D341Med (cell line): ENCODE results near the gene CRYBB3.
"Not testable (repeated sequence)": the region's sequence is repeated elsewhere in the genome, so short reads cannot be mapped to it uniquely, and the experiment has no call there.

Source experiments
- DNase-seq: peaks from one replicate; pipeline ENCODE4 v3.0.0; 2012; ENCODE audit warnings: low spot score

Gene CRYBB3

DNA sequence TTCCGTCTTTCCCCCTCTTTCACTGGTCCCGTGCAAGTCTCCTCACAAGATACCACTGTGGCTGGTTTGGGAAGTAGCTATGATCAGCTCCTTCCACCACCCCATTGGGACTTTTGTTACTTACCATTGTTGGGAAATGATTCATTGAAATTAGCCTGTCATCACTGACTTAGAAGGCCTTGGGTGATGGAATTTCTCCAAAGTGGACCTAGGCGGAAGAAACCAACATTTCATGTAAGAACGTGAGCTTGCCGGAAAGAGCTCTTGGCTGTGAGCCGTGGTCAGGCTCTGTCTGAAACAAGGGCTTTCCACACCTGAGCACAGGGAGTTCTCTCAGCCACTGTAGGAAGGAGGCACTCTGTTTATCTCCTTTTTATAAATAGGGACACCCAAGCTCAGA lies 23.5 kb upstream of the CRYBB3 start:
- DNase-seq: no peak

DNA sequence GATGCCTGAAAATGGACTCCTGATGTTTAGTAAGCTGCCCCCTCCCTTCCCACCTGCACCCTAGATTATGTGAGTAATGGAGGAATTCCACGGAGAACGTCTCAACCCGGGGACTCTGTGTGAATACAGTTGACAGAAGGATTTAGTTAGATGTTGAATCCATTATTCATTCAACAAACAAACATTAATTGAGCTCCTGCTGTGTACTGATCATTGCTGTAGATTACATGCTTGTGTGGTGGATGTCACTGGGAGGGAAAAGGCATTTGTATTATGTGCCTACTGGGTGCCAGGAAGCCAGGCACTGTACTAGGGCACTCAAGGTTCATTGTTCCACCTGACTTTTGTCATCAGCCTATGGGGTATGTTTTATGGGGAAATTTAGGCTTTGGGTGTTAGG lies 22.9 kb upstream of the CRYBB3 start:
- DNase-seq: no peak

DNA sequence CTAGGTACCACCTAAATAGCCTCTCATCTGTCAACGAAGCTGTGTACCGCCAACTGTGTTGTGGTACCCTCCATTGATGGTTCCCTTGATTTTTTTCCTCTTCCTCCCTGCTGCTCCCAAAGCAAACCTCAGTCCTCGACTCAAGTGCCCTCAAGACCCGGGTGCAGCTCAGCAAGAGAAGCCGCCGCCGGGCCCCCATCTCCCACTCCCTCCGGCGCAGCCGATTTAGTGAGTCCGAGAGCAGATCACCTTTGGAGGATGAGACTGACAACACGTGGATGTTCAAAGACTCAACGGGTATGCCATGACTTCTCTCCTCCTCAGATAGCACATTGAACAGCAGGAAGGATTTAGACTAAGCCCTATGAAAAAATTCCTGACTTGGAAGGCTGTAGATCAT lies 22.4 kb upstream of the CRYBB3 start:
- DNase-seq: no peak

DNA sequence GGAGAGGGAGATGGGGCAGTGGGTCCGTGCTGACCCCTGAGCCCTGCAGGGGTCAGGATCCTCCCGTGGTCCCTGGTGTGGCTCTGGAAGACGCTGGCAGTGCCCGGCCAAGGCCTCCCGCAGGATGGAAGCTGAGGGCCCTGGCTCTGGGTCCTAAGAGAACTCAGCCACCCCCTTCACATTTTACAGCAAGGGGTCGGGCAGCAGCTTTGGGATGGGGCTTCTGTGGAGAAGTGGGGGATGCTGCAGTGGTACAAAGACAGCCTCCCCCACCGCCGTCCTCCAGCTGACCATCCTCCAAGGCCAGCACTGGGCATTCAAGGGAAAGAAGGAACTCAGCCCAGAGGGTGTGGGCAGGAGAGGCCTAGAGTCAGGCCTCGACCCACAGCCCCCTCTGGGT lies 21.8 kb upstream of the CRYBB3 start:
- no peak for DNase-seq

DNA sequence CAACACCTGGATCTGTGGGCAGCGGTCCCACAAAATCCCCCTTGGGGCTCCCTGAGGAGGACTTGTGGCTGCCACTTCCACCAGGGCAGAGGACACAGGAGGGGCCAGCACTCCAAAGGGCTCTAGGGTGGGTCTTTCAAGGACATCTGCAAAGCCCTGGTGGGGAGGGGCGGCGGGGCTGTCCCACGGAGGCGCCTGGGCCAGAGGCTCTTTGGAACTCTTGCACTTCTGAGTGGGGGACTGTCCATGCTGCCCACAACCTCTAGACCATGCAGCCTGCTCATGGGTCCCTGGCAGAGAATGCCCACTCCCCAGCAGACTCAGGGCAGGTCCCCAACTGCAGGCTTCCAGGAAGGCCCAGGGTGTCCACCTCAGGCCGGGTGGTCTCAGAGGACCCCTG lies 21.3 kb upstream of the CRYBB3 start:
- not testable (repeated sequence) for DNase-seq

DNA sequence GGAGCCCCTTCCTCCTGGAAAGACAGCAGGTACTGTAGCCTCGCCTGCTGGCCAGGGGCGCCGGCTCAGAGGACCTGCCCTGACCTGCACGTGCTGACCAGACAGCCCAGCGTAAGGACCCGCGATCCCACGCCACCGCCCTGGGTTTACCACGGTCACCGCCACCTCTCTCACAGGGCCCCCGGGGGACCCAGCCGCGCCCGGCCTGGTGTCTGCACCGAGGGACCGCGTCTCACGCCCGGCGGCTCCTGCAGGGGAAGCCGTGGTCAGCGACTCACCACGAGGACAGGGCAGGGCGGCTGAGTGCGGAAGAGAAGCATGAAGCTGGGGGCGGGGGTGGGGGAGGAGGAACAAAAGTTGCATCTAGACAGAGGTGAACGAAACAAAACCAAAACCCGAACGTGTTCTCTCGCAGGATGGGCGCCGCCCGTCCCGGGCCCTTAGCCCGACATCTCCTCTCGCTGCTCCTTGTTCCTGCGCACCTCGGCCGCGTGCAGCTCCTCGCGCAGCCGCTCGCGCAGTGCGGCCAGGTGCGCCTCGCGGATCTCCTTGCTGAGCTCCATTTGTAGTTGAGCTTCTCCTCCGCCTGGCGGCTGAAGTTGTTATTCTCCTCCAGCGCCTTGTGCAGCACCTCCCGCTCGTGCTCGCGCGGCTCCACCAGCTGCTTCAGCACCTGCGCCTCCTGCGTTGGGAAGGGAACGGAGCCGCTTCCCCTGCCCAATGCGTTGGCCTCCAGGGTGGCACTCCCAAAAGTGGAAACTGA lies 20.6 kb upstream of the CRYBB3 start:
- not testable (repeated sequence) for DNase-seq

DNA sequence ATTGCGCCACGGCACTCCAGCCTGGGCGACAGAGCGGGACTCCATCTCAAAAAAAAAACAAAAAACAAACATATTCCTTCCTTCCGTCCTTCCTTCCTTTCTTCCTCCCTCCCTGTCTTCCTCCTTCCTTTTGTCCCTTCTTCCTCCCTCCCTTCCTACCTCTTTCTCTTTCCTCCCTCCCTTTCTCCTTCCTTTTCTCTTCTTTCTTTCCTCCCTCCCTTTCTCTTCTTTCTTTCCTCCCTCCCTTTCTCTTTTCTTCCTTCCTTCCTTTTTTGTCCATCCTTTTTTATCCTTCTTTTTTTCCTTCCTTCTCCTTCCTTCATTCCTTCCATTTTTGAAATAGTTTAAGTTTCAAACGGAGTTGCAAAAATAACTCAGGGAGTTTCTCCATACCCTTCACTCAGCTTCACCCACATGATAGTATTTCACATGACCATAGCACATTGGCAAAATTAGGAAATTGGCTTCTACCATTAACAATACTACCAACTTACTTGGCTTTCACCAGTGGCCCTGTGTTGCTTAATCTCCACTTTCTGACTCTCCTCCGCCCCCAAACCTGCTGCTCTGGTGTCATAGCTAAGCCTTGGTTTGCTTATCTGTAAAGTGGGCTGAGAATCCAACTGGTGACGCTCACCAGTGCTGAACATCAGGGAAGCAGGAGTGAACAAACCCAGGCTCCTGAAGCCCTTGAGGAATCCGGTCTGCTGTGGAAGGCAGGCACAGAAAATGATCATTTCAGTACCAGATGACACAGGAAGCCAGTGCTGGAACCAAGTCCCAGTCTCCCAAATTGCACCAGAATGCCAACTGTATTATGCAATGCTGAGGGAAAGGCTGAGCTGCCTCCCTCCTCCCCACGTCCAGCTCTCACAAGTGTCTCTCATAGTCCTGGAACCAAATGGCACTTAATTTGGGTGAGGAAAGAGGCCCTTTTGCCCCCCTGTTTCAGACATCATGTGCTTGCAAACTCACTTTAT lies 17.2 kb upstream of the CRYBB3 start:
- DNase-seq: no peak

DNA sequence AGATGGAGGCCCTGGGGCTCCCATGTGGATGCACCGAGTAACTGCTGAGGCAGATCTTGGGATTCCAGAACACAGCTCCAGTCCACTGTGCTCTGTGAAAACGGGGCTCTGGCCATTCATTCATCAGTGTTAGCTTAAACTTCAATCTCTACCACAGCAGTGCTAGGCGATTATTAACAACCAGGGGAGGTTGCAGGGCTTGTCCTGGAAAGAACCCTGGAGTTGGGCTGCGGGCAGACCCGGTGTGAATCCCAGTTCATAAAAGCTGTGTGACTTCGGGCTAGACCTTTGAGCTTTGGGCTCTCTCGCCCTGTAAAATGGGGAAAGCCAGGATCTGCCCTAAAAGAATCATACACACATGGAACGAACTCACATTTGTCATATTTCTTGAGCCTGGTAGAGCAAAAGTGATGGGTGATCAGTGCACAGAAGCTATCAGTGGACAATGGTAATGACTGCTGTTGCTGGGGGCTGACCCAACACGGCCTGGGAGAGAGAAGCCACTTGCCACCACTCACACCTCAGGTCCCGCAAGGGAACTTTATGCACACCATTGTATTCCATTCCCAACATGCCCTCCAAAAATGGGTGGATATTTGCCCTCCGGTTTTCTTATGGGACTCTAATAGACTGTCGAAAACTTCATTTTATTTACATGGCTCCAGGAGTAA lies 15.6 kb upstream of the CRYBB3 start:
- no peak for DNase-seq

DNA sequence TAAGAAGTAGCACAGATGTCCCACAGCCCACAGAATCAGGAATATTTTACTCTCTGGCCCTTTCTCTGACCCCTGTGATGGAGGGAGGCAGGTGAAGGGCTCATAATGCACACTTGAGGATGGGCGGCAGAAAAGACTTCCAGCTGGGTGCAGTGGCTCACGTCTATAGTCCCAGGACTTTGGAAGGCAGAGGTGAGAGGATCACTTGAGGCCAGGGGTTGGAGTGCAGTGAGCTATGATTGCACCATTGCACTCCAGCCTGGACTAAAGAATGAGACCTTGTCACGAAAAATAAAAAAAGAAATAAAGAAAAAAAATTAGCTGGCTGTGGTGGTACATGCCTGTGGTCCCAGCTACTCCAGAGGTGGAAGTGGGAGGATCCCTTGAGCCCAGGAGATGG lies 13.5 kb upstream of the CRYBB3 start:
- DNase-seq: no peak

DNA sequence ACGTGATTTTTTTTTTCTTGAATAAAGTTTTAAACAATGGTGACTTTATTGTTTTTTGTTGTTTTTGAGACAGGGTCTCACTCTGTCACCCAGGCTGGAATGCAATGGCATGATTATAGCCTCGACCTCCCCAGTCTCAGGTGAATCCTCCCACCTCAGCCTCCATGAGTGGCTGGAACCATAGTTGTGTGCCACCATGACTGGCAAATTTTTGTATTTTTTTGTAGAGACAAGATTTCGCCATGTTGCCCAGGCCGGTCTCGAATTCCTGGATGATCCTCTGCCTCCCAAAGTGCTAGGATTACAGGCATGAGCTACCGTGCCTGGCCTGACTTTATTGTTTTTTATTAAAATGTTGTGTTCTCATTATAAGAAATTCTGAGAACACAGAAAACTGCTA lies 12.2 kb upstream of the CRYBB3 start:
- no peak for DNase-seq

DNA sequence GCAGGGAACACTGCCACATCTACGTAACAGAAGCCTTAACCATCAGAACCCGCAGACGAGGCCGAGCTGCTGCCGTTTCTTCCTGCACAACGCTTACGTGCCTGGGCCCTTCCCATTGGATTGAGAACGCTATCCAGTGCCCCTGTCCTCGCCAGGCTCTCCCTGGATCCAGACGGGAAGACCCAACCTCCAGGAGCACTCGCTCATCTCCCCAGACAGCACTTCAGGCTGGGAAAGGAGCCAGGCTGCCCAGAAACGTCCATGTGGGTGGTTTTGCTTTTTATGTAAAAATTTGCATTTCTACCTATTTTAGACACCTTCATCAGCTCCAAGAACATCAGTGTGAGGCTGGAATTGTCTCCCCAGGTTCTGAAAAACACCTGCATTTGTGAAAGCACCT lies 7.3 kb upstream of the CRYBB3 start:
- peak; percentile 12 for DNase-seq

DNA sequence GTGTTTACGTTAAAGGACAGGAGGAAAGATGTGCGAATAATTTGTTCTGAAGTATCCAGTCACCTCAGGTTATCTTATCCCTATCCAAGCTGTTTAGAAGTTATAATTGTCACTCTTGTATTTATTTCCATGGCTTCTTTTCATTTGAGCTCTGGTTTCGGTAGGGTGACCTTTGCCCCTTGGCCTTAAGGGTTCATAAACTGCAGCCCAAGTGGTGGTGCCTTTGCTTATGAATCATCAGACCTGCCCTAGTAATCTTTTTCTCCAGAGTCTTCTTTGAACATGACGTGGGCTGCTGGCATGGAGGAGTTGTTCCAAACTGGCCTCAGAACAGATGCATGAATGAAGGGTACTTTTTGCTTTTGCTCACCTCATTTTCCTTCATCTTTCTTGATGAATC lies 6.5 kb upstream of the CRYBB3 start:
- DNase-seq: no peak

DNA sequence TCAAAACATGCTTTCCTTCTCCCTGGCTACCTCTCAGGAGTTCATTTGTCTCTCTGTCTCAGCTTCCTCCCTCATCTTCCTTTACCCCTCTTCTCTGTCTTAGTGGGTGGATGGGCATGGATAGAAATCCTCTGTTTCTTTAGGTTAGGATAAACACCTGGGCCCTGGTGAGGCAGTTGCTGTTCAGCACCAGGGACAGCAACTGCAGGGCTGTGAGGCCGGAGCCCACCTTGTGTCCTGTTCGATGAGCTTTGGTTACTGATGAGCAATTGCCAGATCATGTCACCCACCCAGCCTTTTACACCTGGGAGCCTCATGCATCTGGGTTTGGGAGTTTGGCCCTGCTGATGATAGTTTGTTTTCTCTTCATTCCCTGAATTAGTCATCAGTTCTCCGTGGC lies 6.1 kb upstream of the CRYBB3 start:
- DNase-seq: no peak

DNA sequence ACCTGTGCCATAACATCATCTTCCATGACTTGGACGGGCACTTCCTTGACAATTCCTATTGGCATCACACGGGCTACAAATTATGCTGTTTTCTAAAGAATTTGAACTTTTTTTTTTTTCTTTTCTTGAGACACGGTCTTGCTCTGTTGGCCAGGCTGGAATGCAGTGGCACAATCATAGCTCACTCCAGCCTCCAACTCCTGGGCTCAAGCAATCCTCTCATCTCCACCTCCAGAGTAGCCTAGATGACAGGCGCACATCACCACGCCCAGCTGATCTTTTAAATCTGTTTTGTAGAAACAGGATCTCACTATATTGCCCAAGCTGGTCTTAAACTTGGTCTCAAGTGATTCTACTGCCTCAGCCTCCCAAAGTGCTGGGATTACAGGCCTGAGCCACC lies 3.3 kb upstream of the CRYBB3 start:
- no peak for DNase-seq

DNA sequence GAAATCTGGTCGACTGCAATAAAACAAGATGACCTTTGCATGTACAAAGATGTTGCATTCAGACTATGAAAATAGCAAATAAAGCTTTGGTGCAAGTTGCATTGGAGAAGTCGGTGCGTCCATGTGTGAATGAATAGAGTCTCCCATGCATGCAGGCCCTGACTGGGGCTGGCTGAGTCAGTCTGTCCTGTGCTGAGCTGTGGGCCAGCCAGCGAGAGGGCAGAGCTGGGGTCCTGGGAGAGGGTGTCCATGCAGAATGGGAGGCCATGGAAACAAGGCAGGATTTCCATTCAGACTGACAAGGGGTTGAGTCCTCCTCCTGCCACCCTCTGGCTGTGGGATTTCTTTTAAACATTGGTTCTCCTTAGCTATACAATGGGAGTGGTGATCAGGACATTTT lies 2.3 kb upstream of the CRYBB3 start:
- DNase-seq: peak; percentile 15

DNA sequence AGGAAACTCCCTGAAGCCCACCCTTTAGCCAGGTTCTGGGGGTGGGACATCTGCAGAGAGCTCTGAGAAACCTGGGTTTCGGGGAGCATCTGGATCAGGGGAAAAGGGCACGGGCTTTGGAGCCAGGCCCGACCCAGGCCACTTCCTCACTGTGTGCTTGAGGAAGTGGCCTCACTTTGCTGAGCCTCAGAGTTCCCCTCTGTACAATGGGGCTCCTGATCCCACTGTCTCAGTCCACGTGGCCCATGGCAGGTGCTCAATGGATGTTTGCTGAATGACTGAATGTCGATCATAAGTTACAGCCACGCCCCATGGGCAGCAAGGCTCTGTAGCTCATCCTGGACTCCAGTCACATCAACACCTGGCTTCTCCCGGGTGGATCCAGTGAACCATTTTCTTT lies 1.3 kb downstream of the CRYBB3 start:
- peak; percentile 10 for DNase-seq

DNA sequence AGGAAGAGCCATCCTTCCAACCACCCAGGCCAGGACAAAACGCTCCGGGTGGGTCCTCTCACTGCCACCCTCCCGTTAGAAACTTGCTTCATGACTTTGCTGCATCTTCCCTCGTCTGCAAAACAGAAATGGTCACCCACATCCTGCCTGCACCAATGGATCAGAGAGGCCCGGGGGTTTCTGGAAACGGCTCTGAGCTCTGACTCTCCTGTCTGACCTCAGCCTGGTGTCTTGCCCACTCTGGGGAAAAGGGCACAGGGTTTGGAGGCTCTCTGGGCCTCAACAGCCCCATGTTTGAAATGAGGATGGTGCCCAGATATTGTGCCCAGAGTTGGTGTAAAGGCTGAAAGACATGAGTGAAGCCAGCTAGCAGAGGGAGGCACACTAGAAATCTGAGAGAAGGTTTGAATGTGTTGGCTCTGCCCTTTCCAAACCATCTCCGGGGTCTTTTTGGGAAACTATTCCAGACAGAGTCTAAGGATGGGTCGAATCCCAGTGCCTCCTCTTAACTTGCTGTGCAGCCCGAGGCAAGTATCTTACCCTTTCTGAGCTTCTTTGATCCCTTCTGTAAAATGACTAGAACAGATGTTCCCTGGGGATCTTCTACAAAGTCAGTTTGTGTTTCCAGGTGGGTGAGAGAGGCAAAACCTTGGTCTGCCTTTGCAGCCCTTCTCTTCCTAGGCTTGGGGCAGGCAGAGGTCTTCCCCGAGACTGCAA lies 2.1 kb downstream of the CRYBB3 start:
- DNase-seq: peak; percentile 14

DNA sequence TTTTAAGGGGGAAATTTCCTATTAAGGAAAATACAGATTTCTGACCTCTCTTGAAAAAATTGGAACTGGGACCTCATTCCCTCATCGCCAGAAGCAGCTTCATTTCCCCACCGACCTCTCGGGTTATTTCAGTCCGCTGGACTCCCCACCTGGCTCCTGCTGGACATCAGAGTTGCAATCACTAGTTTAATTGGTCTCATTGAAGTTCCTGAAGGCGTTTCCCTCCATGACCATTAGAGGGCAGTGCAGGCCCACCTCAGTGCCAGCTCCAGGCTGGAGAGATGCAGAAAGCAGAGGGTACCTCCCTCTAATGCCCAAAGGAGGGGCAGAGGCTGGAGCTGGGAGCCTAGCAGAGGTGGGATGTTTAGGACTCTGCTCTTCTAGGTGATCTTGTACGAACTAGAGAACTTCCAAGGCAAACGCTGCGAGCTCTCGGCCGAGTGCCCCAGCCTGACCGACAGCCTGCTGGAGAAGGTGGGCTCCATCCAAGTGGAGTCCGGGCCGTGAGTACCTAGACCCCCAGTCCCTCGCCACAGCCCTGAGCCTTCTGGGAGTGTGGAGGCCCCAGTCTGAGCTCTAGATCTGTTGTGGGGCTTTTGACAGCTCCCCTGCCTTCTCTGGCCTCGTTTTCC lies 2.7 kb downstream of the CRYBB3 start:
- DNase-seq: peak; percentile 83

DNA sequence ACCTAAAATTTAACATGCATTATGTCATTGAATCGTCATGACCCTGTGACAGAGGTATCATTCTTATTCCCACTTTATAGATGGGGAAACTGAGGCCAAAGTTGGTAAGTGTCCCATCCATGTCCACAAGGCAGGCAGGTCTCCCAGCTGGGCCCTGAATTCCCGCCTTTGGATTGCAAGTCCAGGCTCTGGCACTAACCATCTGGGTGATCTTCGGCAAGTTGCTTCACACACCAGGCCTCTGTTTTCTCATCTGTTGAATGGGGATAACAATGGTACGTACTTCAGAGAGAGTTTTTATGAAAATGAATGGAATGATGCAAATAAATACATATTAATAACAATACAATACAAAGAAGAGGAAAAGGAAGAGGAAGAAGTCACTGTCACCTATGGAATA lies 3.4 kb downstream of the CRYBB3 start:
- DNase-seq: no peak

DNA sequence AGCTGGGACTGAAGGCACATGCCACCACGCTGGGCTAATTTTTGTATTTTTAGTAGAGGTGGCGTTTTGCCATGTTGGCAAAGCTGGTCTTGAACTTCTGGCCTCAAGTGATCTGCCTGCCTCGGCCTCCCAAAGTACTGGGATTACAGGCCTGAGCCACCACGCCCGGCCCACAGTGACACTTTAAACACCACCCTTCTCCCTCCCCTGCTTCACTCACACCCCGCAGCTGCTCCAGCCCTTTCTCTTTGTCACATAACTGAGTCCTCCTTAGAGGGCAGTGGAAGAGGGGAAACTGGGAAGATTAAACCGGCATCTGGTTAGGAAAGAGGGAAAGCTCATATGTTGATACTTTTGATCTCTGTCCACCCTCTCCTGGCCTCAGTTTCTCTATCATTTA lies 4.9 kb downstream of the CRYBB3 start:
- DNase-seq: not testable (repeated sequence)

DNA sequence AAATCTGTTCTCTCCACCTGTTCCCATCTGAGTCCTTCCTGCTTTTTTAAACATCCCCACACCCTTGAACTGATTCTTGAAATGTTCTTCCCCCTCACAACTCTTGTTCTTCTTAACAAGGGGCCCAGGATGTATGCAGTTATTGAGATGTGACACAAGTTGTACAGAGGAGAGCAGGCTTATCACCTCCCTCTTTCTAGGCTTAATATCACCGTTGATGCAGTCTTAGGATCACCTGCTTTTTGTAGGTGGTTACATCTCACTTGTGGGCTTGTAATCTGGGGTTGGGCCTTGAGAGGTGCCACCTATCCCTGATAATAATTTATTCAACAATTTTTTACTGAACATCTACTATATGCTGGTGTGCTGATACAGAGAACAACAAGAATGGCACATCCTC lies 6.2 kb downstream of the CRYBB3 start:
- no peak for DNase-seq

DNA sequence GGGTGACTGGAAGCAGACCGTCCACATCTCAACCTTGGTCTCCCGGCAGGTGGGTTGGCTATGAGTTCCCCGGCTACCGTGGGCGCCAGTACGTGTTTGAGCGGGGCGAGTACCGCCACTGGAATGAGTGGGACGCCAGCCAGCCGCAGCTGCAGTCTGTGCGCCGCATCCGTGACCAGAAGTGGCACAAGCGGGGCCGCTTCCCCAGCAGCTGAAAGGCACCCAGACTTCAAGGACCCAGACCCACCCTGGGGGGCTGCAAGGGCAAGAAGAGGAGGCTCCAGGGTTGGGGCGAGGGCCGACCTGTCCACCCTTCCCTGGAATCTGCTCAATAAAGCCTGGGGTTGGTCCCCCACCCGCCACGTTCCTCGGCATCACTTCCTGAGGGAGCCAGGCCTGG lies 7.3 kb downstream of the CRYBB3 start:
- peak; percentile 20 for DNase-seq
